GM12873 (cell line): ENCODE results near the gene RAET1E.

Source experiments
- TF ChIP-seq, protein P1 (sequence below): IDR thresholded peaks from 2 replicates; pipeline ENCODE4 v1.5.1; 2012; ENCODE audit warnings: low read depth, mild to moderate bottlenecking, moderate library complexity, low read length, control low read depth; ENCODE audit not compliant: insufficient read depth; ENCODE audit errors: missing control alignments

The RAET1E gene

DNA sequence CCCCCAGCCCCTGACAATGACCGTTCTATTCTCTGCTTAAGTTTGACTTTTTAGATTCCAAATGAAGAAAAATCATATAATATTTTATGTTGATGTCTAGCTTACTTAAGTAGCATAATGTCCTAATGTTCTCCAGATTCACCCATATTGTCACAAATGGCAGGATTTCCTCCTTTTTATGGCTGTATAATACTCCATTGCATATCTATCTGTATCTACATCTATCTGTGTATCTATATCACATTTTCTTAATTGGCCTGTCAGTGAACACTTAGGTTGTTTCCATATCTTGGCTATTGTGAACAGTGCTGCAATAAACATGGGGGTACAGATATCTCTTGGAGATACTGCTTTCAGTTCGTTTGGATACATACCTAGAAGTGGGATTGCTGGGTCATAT lies 26.7 kb downstream of the RAET1E start:
- TF ChIP-seq, protein P1, sequence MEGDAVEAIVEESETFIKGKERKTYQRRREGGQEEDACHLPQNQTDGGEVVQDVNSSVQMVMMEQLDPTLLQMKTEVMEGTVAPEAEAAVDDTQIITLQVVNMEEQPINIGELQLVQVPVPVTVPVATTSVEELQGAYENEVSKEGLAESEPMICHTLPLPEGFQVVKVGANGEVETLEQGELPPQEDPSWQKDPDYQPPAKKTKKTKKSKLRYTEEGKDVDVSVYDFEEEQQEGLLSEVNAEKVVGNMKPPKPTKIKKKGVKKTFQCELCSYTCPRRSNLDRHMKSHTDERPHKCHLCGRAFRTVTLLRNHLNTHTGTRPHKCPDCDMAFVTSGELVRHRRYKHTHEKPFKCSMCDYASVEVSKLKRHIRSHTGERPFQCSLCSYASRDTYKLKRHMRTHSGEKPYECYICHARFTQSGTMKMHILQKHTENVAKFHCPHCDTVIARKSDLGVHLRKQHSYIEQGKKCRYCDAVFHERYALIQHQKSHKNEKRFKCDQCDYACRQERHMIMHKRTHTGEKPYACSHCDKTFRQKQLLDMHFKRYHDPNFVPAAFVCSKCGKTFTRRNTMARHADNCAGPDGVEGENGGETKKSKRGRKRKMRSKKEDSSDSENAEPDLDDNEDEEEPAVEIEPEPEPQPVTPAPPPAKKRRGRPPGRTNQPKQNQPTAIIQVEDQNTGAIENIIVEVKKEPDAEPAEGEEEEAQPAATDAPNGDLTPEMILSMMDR = no peak

DNA sequence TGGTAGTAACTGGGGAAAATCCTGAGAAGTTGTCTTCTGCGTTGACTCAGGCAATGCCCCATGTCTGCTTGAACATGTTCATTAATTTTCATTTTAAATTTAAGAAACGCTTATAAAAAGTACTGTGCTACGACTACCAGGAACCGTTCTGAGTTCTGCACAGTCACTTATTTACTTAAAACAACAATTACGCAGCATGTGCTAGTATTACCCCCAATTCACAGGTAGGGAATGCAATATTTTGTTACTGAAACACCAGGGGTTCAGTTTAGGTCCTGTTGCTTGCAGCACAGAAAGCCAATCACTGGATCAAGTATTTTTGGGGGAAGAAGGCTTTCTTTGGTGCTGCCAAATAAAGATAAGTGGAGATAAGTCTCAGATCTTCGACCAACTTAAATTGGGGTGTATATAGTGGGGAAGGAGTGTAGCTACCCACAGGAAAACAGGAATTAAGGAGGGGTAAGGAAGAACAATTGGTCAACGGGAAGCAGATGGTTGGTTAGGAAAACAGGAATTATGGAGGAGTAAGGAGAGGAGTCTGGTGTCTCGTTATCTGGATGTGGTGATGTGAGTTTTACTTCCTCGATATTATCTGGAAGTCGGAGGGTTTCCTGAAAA lies 28.5 kb downstream of the RAET1E start:
- TF ChIP-seq, protein P1 = no peak

DNA sequence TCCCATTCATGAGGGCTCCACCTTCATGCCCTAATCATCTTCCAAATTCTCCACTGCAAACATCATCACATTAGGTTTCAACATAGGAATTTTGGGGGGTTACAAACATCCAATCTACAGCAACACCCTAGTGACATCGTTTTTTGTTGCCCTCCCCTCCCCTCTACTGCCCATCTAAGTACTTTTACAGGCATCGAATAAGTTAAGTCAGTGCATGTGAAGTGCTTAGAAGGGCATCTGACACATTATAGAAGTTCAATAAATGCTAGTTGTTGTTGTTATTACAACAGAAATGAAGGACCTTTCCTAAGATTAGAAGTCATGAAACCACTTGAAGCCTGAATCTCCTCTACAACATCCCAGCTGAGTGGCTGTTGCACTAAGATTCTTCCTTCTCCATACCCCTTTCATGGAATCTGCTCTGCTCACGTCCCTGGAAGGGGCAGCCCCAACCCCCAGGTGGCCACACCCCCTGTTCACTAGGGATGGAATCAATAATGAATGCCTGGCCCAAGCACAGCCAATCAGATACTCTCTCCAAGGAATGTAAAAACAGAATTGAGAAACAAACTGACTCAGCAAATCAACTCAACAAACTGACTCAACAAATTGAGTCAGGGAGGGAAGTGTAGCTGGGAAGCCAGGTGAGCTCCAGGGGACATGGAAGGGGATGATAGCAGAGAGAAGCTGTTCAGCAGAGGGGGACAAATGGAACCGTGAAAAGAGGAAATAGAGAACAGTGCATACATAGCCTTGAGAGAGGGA lies 29.9 kb downstream of the RAET1E start:
- TF ChIP-seq, protein P1 = no peak

DNA sequence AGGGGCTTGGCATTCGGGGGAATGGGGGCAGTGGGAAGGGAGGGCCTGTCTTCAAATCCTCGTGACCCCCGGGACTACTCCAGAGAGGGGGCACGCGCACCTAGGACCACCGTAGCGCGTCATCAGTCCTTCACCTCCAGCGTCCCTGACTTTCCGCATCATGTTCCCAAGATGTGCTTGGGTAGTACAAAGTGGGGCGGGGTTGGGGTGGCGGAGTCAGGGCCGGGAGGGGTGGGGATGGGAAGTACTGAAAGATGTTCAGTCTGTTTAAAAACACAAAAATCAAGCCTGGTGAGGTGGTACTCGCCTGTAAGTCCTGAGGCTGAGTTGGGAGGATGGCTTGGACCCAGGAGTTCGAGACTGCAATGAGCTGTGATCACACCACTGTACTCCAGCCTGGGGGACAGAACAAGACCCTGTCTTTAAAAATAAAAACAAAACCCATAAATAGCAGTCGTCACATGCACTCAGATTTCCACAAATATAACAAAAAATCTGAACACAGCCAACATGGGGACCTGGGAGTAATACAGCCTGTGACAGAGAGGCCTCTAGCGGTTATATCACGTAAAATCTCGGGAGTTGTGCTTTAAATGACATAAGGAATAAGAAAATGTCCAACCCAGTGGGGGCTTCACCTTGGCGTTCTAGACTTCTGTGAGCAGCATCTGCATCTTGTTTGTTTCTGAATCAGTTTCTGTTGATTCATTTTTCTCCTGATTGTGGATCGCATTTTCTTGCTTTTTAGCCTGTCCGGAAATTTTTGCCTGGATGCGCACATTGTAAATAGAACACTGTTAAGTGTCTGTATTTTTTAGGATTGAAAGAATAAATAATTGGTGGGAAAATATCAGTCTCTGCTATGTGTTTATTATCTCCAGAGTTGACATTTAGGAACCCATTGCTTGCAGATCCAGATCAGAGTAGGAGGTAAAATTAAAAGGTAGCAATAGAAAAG lies 33.1 kb downstream of the RAET1E start:
- TF ChIP-seq, protein P1 = peak; percentile 71

DNA sequence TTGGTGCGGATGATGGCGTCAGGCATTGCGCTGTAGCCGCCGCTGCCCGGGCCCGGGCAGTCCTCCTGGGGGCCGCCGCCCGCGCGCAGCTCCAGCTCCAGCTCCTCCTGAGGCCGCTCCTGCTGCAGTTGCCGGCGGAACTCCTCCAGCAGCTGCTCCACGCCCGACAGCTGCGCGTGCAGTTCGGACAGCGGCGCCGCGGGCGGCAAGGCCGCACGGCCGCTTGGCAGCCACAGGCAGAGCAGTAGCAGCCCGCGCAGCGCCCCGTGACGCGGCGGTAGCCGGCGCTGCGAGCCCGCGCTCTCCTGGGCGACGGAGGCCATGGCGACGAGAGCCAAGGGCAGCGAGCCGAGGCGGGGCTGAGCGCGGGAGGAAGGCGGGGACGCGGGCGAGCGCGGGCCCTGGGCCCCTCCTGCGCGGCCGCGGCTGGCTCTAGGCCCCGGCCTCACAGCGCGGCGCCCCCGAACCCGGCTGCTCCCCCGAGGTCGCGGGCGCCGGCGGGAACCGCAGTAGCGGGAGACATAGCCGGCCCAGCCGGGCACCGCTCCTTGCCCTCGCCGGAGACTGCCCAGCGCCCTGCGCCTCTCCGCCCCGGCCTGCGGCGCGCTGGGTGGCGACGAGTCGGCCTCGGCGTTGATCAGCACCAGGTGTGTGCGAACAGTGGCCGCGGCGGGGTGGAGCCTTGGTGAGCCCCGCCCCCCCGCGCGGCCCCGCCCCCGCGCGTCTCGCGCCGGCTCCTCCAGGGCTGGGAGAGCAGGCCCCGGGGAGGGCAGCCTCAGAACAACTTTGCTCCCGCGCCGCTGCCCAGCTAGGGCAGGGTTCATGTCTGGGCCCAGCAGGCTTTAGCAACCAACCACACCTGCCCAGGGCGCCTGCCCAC lies 34.0 kb downstream of the RAET1E start, which contains the start of gene LRP11:
TSS of gene LRP11 (minus strand) at position 662 of the 880 bp plus-strand sequence. CDS start at position 323, 339 bp downstream.
- TF ChIP-seq, protein P1 = no peak

DNA sequence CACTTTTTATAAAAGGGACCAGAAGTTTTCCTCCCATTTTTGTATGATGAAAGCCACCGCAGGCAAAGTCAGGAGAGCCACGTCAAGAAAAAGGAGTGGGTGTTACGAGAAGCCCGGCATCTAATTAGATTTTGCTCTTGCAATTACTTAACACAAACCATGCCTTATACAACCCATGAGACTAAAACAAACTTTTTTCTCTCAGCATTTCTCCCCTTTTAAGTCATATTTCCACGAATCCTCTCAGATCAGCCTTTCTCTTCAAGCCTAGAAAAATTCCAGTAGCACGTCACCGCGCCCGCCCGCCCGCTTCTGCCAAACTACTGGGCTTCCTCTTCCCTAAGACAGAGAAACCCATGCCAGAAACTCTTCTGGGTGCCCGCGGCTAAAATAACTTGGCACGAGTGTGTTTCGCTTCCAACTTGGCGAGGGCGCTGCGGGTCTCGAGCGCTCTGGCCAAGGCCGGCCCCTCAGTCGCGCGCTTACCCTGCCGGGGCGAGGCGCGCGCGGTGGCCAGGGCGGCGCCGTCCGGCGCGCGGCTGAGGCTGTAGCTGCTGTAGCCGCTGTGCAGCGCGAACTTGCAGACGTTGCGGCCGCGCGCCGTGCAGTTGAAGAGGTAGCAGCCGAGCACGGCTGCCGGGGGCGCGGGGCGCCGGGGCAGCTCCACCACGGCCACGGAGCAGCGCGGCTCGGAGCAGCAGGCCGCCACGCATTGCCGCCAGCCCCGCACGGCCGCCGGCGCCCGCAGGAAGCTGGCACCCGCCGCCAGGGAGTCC lies 34.8 kb downstream of the RAET1E start:
- TF ChIP-seq, protein P1 = no peak
